GM10248 (cell line): ENCODE measurements around the gene GRIK1.

Experiments used
- CTCF ChIA-PET: fragments of 300-600 bp; sonication (Branson Sonifier 250); formaldehyde crosslinking; extraction: SDS; loops from one replicate; lab custom pipeline; 2021; ENCODE audit warnings: antibody characterized with exemption; lab: Yijun Ruan, JAX
- POLR2A ChIA-PET: fragments of 350-650 bp; sonication (Branson Sonifier 250); formaldehyde crosslinking; extraction: SDS; loops from one replicate; lab custom pipeline; 2020; ENCODE audit warnings: antibody characterized with exemption; lab: Yijun Ruan, JAX
- DNase-seq: peaks from one replicate; pipeline ENCODE4 v3.0.0; 2012; ENCODE audit errors: extremely low spot score
- CTCF ChIP-seq: IDR thresholded peaks from 2 replicates; pipeline ENCODE4 v1.5.1; 2012; ENCODE audit warnings: mild to moderate bottlenecking, low read depth; ENCODE audit errors: extremely low read depth, missing control alignments, control extremely low read depth

The GRIK1 gene

GRCh38 chr21:29715089-29715488 lies 224.7 kb downstream of the GRIK1 start:
- ChIA-PET CTCF (interaction anchor here (2.9 kb wide), 1 partner anchor 16 kb away, joined by 8 read pairs; no protein-coding TSS in a partner anchor), POLR2A (no interaction called here)
- no peak for TF ChIP-seq CTCF
- DNase-seq = no peak

- no peak for TF ChIP-seq CTCF
- no peak for DNase-seq
- POLR2A ChIA-PET = no interaction called here
- CTCF ChIA-PET = interaction anchor here (1.0 to 1.4 kb wide), 3 partner anchors 9 to 15 kb away, joined by 3 to 4 read pairs (median 4); no protein-coding TSS in a partner anchor
Observed at GRCh38 chr21:29712818-29713217, 227.0 kb downstream of the GRIK1 start.

GRCh38 chr21:29711236-29711635 lies 228.6 kb downstream of the GRIK1 start:
- no peak for DNase-seq
- ChIA-PET CTCF (interaction anchor here (1.0 kb wide), 1 partner anchor 9 kb away, joined by 3 read pairs; no protein-coding TSS in a partner anchor), POLR2A (no interaction called here)
- TF ChIP-seq CTCF = no peak

- ChIA-PET CTCF (interaction anchor here (1.0 kb wide), 1 partner anchor 10 kb away, joined by 3 read pairs; no protein-coding TSS in a partner anchor), POLR2A (no interaction called here)
- DNase-seq = no peak
- TF ChIP-seq CTCF = no peak
Observed at GRCh38 chr21:29710498-29710897, 229.3 kb downstream of the GRIK1 start.

GRCh38 chr21:29708401-29708800 lies 231.4 kb downstream of the GRIK1 start:
- no peak for TF ChIP-seq CTCF
- POLR2A ChIA-PET = no interaction called here
- DNase-seq = no peak
- CTCF ChIA-PET = no interaction called here

GRCh38 chr21:29704719-29705118 lies 235.1 kb downstream of the GRIK1 start:
- TF ChIP-seq CTCF = no peak
- ChIA-PET CTCF (interaction anchor here (1.0 to 1.6 kb wide), 4 partner anchors 14 to 21 kb away, joined by 3 to 4 read pairs (median 3); no protein-coding TSS in a partner anchor), POLR2A (no interaction called here)
- DNase-seq = no peak
